Measurements from ENCODE around the gene MAP2K3. TPM values are rescaled to one million over a fixed set of nuclear protein-coding genes. Genes with fewer than 3 reads are reported as not detected.
"Not testable (repeated sequence)": the region's sequence is repeated elsewhere in the genome, so short reads cannot be mapped to it uniquely, and the experiment has no call there.

MAP2K3 gene
- total RNA-seq, 4 donors from 2014 or later, result 15.5 to 23.4 (median 21.3) TPM

DNA sequence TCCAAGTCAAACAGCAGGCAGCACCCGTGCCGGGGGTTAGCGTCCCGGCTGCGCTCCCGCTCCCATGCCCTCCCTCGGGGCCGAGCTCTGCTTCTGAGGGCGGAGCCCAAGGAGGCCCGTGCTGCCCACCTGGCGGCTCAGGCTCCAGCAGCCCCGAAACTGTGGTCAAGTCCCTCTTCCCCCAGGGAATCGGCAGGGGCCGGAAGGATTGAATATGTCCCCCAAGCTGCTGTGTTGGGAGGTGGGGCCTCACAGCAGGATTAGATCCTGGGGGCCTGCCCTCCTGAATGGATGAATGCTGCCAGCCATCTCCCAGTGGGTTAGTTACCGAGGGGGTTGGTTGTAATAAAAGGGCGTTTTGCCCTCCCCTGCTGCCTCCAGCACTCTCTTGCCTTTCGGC is 33.9 kb downstream of the MAP2K3 start:
- Histone ChIP-seq H3K9me3 (no peaks in the 10 kb centered on the region), H3K4me1 (no peaks in the 10 kb centered on the region), H3K27ac (no peak overlapping the region), H3K27me3 (no peaks in the 10 kb centered on the region), H3K4me3 (replicated peaks in 1 of 3) (no peak overlapping the region), H3K36me3 (no peaks in the 10 kb centered on the region)
- intact Hi-C loops (cut with DNase I), result loop anchor here (5.0 to 10.0 kb wide), 4 partner anchors 36 to 196 kb away; partner anchors contain the start of genes DHRS7B and MAP2K3
- no peak for DNase-seq
- WGBS, 2 donors, result 73 to 80% methylated on average over 8 to 16 of the region's 17 CpGs
- no peak for TF ChIP-seq POLR2A (IDR thresholded peaks at IDR 0.05)
- TF ChIP-seq CTCF (IDR thresholded peaks at IDR 0.05), result no peak

- H3K4me1 ChIP-seq; H3K36me3 ChIP-seq; H3K4me3 ChIP-seq (replicated peaks in 1 of 3); H3K27ac ChIP-seq; H3K9me3 ChIP-seq; DNase-seq; H3K27me3 ChIP-seq: not testable (repeated sequence)
- WGBS, 2 donors, result 88 to 91% methylated on average over 6 to 7 of the region's 7 CpGs
- intact Hi-C loops (cut with DNase I), result loop anchor here (5.0 to 10.0 kb wide), 4 partner anchors 37 to 196 kb away; partner anchors contain the start of genes DHRS7B and MAP2K3
Observed at GRCh38 chr17:21318856-21319255, 34.3 kb downstream of the MAP2K3 start.

DNA sequence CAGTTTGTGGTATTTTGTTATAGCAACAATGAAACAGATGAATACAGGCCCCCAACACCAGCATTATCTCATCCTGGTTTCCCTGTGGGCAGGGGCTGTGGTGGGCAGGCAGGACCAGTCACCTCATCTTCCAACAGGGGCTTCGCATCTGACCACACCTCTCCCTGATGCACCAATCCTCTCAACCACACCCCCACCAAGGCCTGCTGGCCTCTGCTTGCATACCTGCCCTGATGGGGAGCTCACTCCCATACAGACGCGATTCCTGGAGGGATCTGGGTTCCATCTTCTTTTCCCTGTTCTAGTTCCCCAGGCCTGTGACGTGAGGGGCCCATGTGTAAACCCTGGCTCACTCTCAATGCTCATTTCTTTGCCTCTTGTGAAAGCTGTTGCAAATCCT is 34.7 kb downstream of the MAP2K3 start:
- H3K27me3 ChIP-seq; DNase-seq; H3K4me1 ChIP-seq; H3K4me3 ChIP-seq (replicated peaks in 1 of 3); H3K9me3 ChIP-seq; H3K36me3 ChIP-seq; H3K27ac ChIP-seq: not testable (repeated sequence)
- intact Hi-C loops (cut with DNase I), result loop anchor here (5.0 to 10.0 kb wide), 4 partner anchors 37 to 196 kb away; partner anchors contain the start of genes DHRS7B and MAP2K3
- WGBS, 2 donors, result 89 to 93% methylated on average over 4 of the region's 4 CpGs

GRCh38 chr17:21319686-21320375 is 35.3 kb downstream of the MAP2K3 start:
- 83 to 86% methylated on average over 11 of the region's 11 CpGs for WGBS, 2 donors
- intact Hi-C loops (cut with DNase I), result loop anchor here (5.0 to 10.0 kb wide), 4 partner anchors 38 to 195 kb away; partner anchors contain the start of genes DHRS7B and MAP2K3
- H3K4me1 ChIP-seq; H3K9me3 ChIP-seq; H3K27ac ChIP-seq; H3K36me3 ChIP-seq; H3K27me3 ChIP-seq; DNase-seq; H3K4me3 ChIP-seq (replicated peaks in 1 of 3): not testable (repeated sequence)

DNA sequence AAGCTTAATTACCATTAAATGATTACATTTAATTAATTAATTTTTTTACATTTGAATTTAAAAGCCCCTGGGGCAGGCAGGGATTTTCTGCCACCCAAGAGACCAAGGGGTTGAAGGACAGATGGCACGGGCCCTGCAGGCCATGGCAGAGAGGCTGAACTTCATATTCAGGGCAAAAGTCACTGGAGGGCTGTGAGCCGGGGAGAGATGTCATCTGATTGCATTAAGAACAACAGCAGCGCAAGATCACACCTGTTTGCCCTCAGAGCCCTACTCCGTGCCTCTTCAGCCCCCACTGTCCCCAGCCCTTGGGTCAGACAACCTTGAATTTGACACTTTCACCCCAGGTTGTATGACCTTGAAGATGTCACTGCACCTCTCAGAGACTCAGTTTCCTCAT is 35.9 kb downstream of the MAP2K3 start:
- H3K4me3 ChIP-seq (replicated peaks in 1 of 3); H3K27ac ChIP-seq; H3K27me3 ChIP-seq; H3K9me3 ChIP-seq; DNase-seq; H3K4me1 ChIP-seq; H3K36me3 ChIP-seq; intact Hi-C loops (cut with DNase I): not testable (repeated sequence)
- 86 to 92% methylated on average over 4 of the region's 4 CpGs for WGBS, 2 donors

DNA sequence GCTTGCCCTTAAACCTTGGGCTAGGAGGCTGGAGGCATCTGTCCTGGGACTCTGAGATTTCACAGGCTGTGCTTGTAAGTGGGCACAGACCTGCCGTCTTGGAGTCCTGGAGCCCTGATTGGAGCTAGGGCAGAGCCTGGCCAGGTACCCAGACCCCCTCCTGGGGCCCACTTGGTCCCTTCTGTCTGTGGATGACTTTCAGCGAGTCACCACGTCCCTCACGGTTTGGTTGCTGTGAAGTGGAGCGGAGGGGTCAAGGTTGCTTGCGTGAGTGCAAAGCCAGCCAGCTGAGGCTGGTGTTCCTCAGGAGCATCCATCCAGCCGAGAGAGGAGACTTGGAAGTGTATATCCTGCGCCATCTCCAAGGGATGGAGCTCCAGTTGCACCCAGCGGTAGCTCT is 36.5 kb downstream of the MAP2K3 start:
- DNase-seq; H3K27ac ChIP-seq; H3K4me1 ChIP-seq; H3K27me3 ChIP-seq; H3K4me3 ChIP-seq (replicated peaks in 1 of 3); H3K36me3 ChIP-seq; H3K9me3 ChIP-seq; intact Hi-C loops (cut with DNase I): not testable (repeated sequence)
- 83 to 87% methylated on average over 6 to 9 of the region's 9 CpGs for WGBS, 2 donors

DNA sequence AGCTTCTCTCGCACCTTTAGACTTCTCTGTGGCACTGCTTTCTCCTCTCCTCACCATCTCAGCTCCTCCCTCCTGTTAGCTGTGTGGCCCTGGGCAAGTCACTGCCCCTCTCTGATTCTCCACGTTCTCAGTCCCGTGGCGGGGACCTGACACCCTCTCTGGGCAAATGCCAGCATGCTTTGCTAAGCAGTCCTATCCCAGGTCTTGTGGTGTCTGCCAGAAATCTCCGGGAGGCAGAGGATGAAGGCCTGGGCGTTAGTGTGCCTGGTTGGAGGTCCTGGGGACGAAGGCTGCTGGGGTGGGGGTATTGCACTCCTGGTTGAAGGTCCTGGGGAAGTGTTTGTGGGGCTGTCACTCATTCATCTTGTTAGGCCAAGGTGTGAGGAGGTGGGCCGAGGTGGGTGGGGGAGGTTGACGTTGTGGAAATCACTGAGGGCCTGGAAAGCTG is 37.3 kb downstream of the MAP2K3 start:
- H3K27ac ChIP-seq; H3K27me3 ChIP-seq; H3K4me1 ChIP-seq; H3K9me3 ChIP-seq; H3K4me3 ChIP-seq (replicated peaks in 1 of 3); intact Hi-C loops (cut with DNase I); DNase-seq; H3K36me3 ChIP-seq: not testable (repeated sequence)
- 90 to 91% methylated on average over 7 to 9 of the region's 9 CpGs for WGBS, 2 donors

DNA sequence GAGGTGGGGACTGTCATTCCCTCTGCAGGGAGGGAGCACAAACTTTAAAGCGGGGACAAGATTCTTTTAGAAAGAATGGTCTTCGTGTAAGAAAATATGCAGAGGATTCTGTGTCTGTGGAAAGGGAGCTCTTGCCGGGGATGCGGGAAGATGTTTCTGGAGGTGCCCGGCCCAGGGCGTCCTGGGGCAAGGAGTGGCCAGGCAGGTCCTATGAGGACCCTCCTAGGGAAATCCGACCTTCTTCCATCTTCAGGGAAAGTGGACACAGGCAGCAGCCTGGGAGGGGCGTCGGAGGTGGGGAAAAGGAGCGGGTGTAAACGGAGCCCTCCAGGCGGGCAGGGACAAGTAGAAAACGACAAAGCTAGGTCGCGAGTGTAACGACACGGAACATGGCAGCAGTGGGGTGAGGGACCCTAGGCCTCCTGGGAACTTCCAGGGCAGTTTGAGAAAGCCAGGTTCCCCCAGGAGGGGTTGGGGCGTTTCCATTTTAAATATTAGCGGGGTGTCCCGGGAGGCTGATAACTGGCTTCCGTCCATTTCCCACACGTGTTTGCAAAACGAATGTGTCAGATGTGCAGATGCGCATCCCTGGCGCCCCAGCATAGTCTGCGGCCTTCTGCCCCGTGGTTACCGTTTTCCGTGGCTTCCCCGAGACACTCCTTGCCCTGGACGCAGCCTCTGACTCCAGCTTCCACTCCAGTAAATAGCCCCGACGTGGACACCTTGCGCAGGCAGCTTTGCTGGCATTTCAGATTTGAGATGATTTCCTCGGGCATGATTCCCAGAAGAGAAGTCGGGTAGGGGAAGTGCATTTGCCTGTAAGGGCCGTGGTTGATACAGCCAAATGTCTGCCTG is 39.0 kb downstream of the MAP2K3 start:
- 45 to 50% methylated on average over 33 of the region's 37 CpGs for whole genome bisulfite sequencing, 2 donors
- DNase-seq; H3K27ac ChIP-seq; H3K9me3 ChIP-seq; intact Hi-C loops (cut with DNase I); H3K36me3 ChIP-seq; H3K4me1 ChIP-seq; H3K27me3 ChIP-seq: not testable (repeated sequence)
- peak overlapping the region in 2 of 3 donors; percentile 40 to 78 for H3K4me3 ChIP-seq (replicated peaks in 1 of 3)

GRCh38 chr17:21324741-21325140 is 40.2 kb downstream of the MAP2K3 start:
- H3K36me3 ChIP-seq; H3K4me3 ChIP-seq (replicated peaks in 1 of 3); H3K27me3 ChIP-seq; intact Hi-C loops (cut with DNase I); DNase-seq; H3K27ac ChIP-seq; H3K9me3 ChIP-seq; H3K4me1 ChIP-seq: not testable (repeated sequence)
- WGBS, 2 donors, result 80 to 87% methylated on average over 5 of the region's 5 CpGs

DNA sequence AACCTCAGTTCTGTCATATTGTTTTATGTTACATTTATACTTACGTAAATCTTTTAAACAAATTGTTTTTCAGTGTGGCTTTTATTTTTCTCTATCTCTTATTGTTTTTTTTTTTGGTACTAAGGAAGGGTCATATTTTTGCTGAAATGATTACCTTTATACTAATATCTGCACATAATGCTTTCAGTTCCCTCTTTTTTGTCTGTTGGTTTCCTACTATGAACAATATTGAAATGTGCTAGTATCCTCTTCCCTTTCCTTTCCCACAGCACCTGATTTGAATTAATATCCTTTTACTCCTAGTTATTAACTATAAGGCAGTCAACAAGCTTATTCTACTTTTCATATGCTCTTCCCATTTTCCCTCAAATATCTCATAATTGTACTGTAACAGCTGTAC is 43.4 kb downstream of the MAP2K3 start:
- 79 to 85% methylated on average over 1 of the region's 1 CpG for WGBS, 2 donors
- H3K27ac ChIP-seq; intact Hi-C loops (cut with DNase I); H3K4me3 ChIP-seq (replicated peaks in 1 of 3); H3K4me1 ChIP-seq; H3K9me3 ChIP-seq; DNase-seq; H3K27me3 ChIP-seq; H3K36me3 ChIP-seq: not testable (repeated sequence)

GRCh38 chr17:21328778-21329177 is 44.3 kb downstream of the MAP2K3 start:
- H3K4me1 ChIP-seq; H3K4me3 ChIP-seq (replicated peaks in 1 of 3); H3K36me3 ChIP-seq; H3K27ac ChIP-seq; DNase-seq; intact Hi-C loops (cut with DNase I); H3K9me3 ChIP-seq; H3K27me3 ChIP-seq: not testable (repeated sequence)
- 70 to 85% methylated on average over 2 of the region's 2 CpGs for WGBS, 2 donors
